Fibroblast of the conjunctiva (primary cell): ENCODE data around the gene PUS1.

Experiments
- DNase-seq: peaks from one replicate; pipeline ENCODE4 v3.0.0-alpha.2; 2010; ENCODE audit warnings: low read depth

The PUS1 gene

DNA sequence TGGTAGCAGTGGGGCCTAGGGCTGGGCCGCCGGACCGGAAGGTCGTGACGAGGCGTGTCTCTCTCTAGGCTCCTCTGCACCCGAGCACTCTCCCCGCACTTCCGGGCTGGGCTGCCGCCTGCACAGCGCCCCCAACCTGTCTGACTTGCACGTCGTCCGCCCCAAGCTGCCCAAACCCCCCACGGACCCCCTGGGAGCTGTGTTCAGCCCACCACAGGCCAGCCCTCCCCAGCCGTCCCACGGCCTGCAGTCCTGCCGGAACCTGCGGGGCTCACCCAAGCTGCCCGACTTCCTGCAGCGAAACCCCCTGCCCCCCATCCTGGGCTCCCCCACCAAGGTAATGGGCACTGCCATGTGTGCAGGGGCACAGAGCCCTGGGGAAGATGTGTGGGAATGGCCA, 13.3 kb upstream of the PUS1 start:
- no peak for DNase-seq

- DNase-seq: no peak
Measured at GRCh38 chr12:131916306-131917138, 12.6 kb upstream of the PUS1 start.

DNA sequence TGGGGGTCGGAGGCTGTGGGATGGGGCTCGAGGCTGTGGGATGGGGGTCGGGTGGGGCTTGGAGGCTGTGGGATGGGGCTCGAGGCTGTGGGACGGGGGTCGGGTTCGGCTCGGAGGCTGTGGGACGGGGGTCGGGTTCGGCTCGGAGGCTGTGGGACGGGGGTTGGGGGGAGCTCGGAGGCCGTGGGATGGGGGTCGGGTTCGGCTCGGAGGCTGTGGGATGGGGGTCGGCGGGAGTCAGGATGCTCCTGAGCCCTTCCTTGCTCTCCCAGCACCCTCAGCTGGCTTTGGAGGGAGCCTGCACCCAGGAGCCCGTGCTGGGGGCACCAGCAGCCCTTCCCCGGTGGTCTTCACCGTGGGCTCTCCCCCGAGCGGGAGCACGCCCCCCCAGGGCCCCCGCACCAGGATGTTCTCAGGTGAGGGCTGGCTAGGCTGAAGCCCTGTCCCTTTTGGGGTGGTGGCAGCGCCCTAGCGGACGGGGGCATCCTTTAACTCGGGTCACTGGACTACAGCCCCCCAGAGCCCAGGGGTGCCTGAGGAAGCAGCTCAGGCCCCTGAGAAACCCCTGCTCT, 11.9 kb upstream of the PUS1 start:
- no peak for DNase-seq

- no peak for DNase-seq
Measured at GRCh38 chr12:131917711-131918306, 11.3 kb upstream of the PUS1 start.

DNA sequence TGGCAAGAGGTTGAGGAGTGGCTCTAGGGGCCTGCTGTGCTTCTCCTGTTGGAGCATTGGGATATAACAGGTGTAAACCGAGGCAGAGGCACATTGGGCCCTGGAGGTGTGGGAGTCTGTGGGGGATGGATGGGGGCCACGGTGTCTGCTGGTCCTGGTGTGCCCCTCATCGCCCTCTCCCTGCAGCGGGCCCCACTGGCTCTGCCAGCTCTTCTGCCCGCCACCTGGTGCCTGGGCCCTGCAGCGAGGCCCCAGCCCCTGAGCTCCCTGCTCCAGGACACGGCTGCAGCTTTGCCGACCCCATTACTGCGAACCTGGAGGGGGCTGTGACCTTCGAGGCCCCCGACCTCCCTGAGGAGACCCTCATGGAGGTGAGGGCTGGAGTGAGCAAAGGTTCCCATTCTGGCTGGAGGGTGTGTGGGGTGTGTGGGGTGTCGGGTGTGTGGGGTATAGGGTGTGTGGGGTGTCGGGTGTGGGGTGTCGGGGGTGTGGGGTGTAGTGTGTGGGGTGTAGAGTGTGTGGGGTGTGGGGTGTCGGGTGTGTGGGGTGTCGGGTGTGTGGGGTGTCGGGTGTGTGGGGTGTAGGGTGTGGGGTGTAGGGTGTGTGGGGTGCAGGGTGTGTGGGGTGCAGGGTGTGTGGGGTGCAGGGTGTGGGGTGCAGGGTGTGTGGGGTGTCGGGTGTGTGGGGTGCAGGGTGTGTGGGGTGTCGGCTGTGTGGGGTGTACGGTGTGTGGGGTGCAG, 10.6 kb upstream of the PUS1 start:
- DNase-seq: no peak

DNA sequence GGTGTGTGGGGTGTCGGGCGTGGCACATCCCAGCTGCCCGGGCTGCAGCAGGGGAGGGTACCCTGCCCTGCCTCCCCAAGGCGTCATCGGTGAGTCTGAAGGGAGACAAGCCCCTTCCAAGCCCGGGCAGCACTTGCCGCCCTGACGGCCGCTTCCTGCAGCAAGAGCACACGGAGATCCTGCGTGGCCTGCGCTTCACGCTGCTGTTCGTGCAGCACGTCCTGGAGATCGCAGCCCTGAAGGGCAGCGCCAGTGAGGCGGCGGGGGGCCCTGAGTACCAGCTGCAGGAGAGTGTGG, 10.1 kb upstream of the PUS1 start:
- DNase-seq: no peak

- DNase-seq: no peak
Measured at GRCh38 chr12:131919366-131920156, 9.5 kb upstream of the PUS1 start.

DNA sequence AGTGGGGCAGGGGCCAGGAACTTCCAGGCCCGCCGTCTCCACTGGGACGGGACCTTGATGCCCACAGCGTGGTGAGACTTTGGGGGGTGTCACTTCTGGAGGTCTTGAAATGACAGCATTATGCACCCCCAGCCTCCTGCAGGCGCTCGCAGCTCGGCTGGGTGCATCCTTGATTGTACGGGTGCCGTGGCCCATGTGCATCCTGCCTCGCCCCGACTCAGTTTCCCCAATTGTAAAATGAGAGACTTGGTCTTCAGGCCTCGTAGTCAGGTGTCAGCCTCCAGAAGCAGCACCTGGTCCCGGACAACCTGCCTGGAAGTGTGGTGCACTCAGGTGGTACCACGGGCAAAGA, 8.9 kb upstream of the PUS1 start:
- DNase-seq: no peak

- no peak for DNase-seq
Measured at GRCh38 chr12:131920902-131921840, 7.9 kb upstream of the PUS1 start.

- no peak for DNase-seq
Measured at GRCh38 chr12:131921866-131922769, 7.0 kb upstream of the PUS1 start.

DNA sequence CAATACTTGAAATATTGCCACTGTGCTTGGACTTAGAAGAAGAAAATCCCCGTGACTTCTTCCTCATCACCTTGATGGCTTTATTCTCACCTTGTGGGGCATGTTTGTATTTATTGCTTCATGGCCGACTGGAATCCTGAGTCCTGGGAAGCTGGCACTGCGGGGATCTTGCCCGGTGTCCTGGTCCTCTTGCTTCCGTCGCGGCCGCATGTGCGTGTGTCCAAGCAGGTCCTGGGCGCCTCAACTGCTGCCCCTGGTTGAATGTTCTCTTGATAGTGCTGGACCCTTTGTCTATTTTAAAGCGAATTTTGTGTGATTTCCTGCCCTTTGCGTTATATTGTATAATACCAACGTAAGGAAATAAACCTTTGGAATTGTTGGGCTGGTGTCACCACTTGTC, 6.3 kb upstream of the PUS1 start:
- DNase-seq: no peak

GRCh38 chr12:131923260-131923659, 5.8 kb upstream of the PUS1 start:
- no peak for DNase-seq

- DNase-seq: no peak
Measured at GRCh38 chr12:131927110-131928079, 1.7 kb upstream of the PUS1 start.

- no peak for DNase-seq
Measured at GRCh38 chr12:131928080-131928710, 881 bp upstream of the PUS1 start.

DNA sequence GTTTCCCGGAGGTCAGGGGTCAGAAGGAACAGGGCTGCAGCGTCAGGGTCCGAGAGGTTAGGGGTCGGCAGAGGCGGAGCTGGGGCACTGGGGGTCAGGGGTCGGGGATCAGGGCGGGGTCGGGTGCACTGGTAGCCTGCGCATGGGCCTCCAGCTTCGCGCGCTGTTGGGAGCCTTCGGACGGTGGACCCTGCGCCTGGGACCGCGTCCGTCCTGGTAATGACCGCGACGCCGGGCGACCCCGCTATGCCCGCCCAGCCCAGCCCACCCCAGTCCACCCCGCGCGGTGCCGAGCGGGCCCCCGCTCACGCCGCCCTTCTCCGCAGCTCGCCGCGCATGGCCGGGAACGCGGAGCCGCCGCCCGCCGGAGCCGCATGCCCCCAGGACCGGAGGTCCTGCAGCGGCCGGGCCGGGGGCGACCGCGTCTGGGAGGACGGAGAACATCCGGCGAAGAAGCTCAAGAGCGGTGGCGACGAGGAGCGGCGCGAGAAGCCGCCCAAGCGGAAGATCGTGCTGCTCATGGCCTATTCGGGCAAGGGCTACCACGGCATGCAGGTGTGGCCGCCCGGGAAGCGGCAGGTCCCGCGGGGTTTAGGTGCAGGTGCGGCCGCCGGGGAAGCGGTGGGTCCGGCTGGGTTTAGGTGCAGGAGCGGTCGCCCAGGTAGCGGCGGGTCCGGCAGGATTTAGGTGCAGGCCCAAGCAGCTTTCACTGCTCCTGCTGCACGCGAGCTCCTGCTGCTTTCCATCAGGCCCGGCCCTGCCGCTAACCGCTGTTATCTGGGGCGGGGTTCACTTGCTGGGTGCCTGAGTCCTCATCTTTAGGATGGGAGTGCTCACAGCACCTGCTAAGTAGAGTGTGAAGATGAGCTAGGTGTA, 743 bp downstream of the PUS1 start:
- no peak for DNase-seq

GRCh38 chr12:131930510-131930909, 1.4 kb downstream of the PUS1 start:
- DNase-seq: no peak

DNA sequence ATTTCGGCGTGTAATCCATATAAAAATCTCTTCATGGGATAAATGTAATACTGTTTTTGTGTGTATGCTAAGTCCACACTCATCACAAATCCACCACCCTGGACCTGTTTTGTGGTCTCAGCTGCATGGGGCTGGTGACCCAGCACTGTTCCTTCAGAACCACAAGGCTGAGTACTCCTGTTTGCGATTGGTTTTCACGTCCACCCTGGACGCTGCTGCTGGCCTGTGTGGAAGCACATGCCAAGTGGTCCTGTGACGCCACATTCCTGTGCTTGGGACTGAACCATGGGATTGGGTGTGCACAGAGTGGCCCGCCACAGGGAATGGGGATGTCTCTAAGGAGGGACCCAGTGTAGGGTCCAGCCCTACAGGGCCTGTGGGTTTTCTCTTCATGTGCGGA, 4.3 kb downstream of the PUS1 start:
- DNase-seq: no peak
